ENCODE measurements around the gene GPR50. TPM values are rescaled to one million over a fixed set of nuclear protein-coding genes. Genes with fewer than 3 reads are reported as not detected.

GPR50 gene
- polyA plus RNA-seq (not detected in 3 replicates), polyA minus RNA-seq (not detected in 3 replicates)
- not detected for polyA plus RNA-seq (2011; ENCODE audit: low read depth)
- not detected in 2 replicates for polyA plus RNA-seq (2011; cell fraction: cytosol; rRNA removed)
- not detected in 2 replicates for polyA plus RNA-seq (2011; cell fraction: nucleus; rRNA removed)
- polyA plus RNA-seq (2012; ENCODE audit: low replicate concordance), result not detected in 2 replicates
- not detected for polyA minus RNA-seq (2011; cell fraction: cytosol; rRNA and poly(A)+ RNA removed)
- not detected in 2 replicates for polyA minus RNA-seq (2011; cell fraction: nucleus; rRNA and poly(A)+ RNA removed)

GRCh38 chrX:151176231-151176750 lies at the start of gene GPR50:
Gene GPR50 (plus strand): TSS chrX:151176584. CDS start chrX:151176722, 138 bp downstream.
- Histone ChIP-seq H3K4me3 (ENCODE audit: control insufficient read depth in 2 of 3, extremely low read depth in 1 of 3, insufficient read depth in 2 of 3, low read depth in 1 of 3, low read length in 3 of 3) (no peak within 1 kb of the TSS), H3K4me2 (ENCODE audit: control insufficient read depth, extremely low read depth, insufficient read depth, low read depth, low read length) (no peak within 1 kb of the TSS)
- no peak for FAIRE-seq

GRCh38 chrX:151132531-151132930 lies 43.9 kb upstream of the GPR50 start:
- Histone ChIP-seq H3K4me3 (ENCODE audit: control insufficient read depth in 2 of 3, extremely low read depth in 1 of 3, insufficient read depth in 2 of 3, low read depth in 1 of 3, low read length in 3 of 3) (no peak overlapping the region), H2AFZ (ENCODE audit: control insufficient read depth, low read length) (no peak overlapping the region), H3K4me2 (ENCODE audit: control insufficient read depth, extremely low read depth, insufficient read depth, low read depth, low read length) (no peak overlapping the region), H3K4me1 (ENCODE audit: control insufficient read depth, extremely low read depth, insufficient read depth, low read length) (no peaks in the 10 kb centered on the region), H3K79me2 (ENCODE audit: control insufficient read depth, insufficient read depth, low read length) (no peaks in the 10 kb centered on the region), H3K9me1 (ENCODE audit: control insufficient read depth, extremely low read depth, insufficient read depth, low read length) (no peaks in the 10 kb centered on the region), H3K9me3 (ENCODE audit: control insufficient read depth, low read depth, low read length) (no peaks in the 10 kb centered on the region), H4K20me1 (ENCODE audit: control insufficient read depth, extremely low read depth, insufficient read depth, low read length) (no peaks in the 10 kb centered on the region), H3K9ac (ENCODE audit: control insufficient read depth, extremely low read depth, insufficient read depth, low read length) (no peak overlapping the region), H3K27me3 (ENCODE audit: control insufficient read depth, extremely low read depth, insufficient read depth, low read length) (no peaks in the 10 kb centered on the region), H3K27ac (ENCODE audit: control insufficient read depth, insufficient read depth, low read length) (no peak overlapping the region), H3K36me3 (ENCODE audit: control insufficient read depth in 2 of 2, extremely low read depth in 1 of 2, insufficient read depth in 2 of 2, low read length in 2 of 2) (no peaks in the 10 kb centered on the region)
- TF ChIP-seq EZH2 (IDR thresholded peaks at IDR 0.05; ENCODE audit: low read length) (no peak), CTCF (optimal IDR thresholded peaks at IDR 0.05 in 1 of 3, IDR thresholded peaks at IDR 0.05 in 1 of 3, conservative IDR thresholded peaks at IDR 0.05 in 1 of 3; ENCODE audit: extremely low read depth in 1 of 3, insufficient read depth in 2 of 3, low read length in 3 of 3) (no peak)
- FAIRE-seq (no peak), DNase-seq (ENCODE audit: low read depth, low spot score) (no peak)
- dilution Hi-C loops (cut with MboI; ENCODE audit: extremely low pct_ligation_motif_present, low sequenced_read_pairs), result no loop called here

More at GRCh38 chrX:151176231-151176750, at the start of gene GPR50:
- H2AFZ ChIP-seq (ENCODE audit: control insufficient read depth, low read length), result no peak within 1 kb of the TSS
- no peak within 1 kb of the TSS for H3K27ac ChIP-seq (ENCODE audit: control insufficient read depth, insufficient read depth, low read length)
- DNase-seq (ENCODE audit: low read depth, low spot score), result no peak
- dilution Hi-C loops (cut with MboI; ENCODE audit: extremely low pct_ligation_motif_present, low sequenced_read_pairs), result no loop called here
- H3K9me3 ChIP-seq (ENCODE audit: control insufficient read depth, low read depth, low read length), result peaks cover 11% of the 10 kb centered on the region
- no peak for TF ChIP-seq CTCF (optimal IDR thresholded peaks at IDR 0.05 in 1 of 3, IDR thresholded peaks at IDR 0.05 in 1 of 3, conservative IDR thresholded peaks at IDR 0.05 in 1 of 3; ENCODE audit: extremely low read depth in 1 of 3, insufficient read depth in 2 of 3, low read length in 3 of 3)
- H3K9ac ChIP-seq (ENCODE audit: control insufficient read depth, extremely low read depth, insufficient read depth, low read length), result no peak within 1 kb of the TSS
- H3K27me3 ChIP-seq (ENCODE audit: control insufficient read depth, extremely low read depth, insufficient read depth, low read length), result peaks cover 78% of the 10 kb centered on the region
- H3K4me1 ChIP-seq (ENCODE audit: control insufficient read depth, extremely low read depth, insufficient read depth, low read length), result no peaks in the 10 kb centered on the region
- no peaks in the 10 kb centered on the region for H4K20me1 ChIP-seq (ENCODE audit: control insufficient read depth, extremely low read depth, insufficient read depth, low read length)
- no peaks in the 10 kb centered on the region for H3K79me2 ChIP-seq (ENCODE audit: control insufficient read depth, insufficient read depth, low read length)
- H3K36me3 ChIP-seq (ENCODE audit: control insufficient read depth in 2 of 2, extremely low read depth in 1 of 2, insufficient read depth in 2 of 2, low read length in 2 of 2), result no peaks in the 10 kb centered on the region
- no peaks in the 10 kb centered on the region for H3K9me1 ChIP-seq (ENCODE audit: control insufficient read depth, extremely low read depth, insufficient read depth, low read length)

Data from keratinocyte (primary cell).